GM23248 (cell line): Measurements from ENCODE around the gene HOXB4.

Source experiments
- EZH2 ChIP-seq: fragments of 200-600 bp; sonication (generic); IDR thresholded peaks from 2 replicates; pipeline ENCODE4 v1.6.1; 2018; ENCODE audit warnings: antibody characterized with exemption, mild to moderate bottlenecking; ENCODE audit not compliant: insufficient read depth, poor library complexity, severe bottlenecking
- EZH2phosphoT487 ChIP-seq: fragments of 200-600 bp; sonication (generic); IDR thresholded peaks from 2 replicates; pipeline ENCODE4 v1.6.1; 2018; ENCODE audit warnings: antibody characterized with exemption, moderate library complexity, mild to moderate bottlenecking, low read depth; ENCODE audit not compliant: insufficient read depth

DNA sequence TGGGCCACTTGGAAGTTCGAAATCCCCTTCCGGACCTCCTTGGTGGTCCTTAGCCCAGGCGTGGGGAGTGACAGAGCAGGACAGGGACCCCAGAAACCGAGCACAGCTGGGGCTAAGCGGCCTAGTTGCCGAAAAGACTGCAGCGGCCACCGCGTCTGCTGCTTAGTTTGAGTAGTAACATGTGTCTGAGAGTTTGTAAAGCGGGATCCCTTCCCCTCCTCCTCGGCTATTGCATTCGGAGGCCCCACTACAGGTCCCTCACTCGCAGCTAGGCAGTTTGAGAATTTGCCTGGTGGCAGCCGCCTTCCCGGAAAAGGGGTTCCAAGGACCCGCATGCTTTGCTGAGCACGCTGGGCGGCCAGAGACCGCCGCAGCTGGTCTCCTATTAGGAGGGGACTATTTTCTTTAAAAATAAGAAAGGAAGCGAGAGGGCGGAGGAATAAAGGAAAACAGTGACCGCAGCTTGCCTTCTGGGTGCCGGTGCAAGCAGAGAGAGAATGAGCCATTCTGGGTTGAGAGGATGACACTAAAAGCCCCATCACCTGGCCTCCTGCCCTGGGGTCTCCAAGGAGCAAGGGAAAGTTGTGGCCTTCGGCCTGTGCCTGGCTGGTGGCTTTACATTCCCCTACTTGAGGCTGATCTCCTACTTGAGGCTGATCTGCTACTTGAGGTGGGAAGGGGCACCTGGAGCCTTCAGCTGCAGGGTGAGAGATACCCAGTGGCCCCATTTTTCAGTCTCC lies 16.6 kb upstream of the HOXB4 start:
- TF ChIP-seq EZH2 (no peak), EZH2phosphoT487 (no peak)
